Heart left ventricle (tissue), 13 donors: ENCODE measurements around the gene PSAPL1.

Experiments used
- CTCF ChIP-seq, 12 donors: fragments of 200-600 bp; sonication (generic) in 4 of 12; IDR thresholded peaks; one replicate each; pipeline versions ENCODE4 v1.5.0 to v1.8.0; 2018 to 2022; ENCODE audit warnings: antibody characterized with exemption in 12 of 12, mild to moderate bottlenecking in 5 of 12
- POLR2A ChIP-seq, 2 donors: fragments of 450-650 bp; IDR thresholded peaks; one replicate each; pipeline ENCODE4 v1.6.1; 2017; ENCODE audit warnings: antibody characterized with exemption in 2 of 2, mild to moderate bottlenecking in 2 of 2, moderate library complexity in 2 of 2
- donor health status: ischemic (EF 13 %, LVEDD 7.1; RV severe dilation, severe dysfunction).
- donor health status: DM: no; HTN: yes; CAD: no.
- donor health status: DM: no; HTN: no; CAD: no.
- donor health status: ischemic (EF 25% LVEDD 6.9; RV normal size, moderate dysfunction).
- donor health status: ischemic (EF 25% LVEDD 5.7; RV mildly dilated, moderate dysfunction).
- donor health status: ischemic (EF 35%, LVEDD 5.7; RV mildly dilated, moderate dysfunction).
- donor health status: nonischemic (EF 11% LVEDD 7.7; RV severe dilation, severe dysfunction).
- donor health status: DM: yes; HTN: yes; CAD: no.
- donor health status: PGD.
- donor health status: ischemic (EF 29% LVEDD 5.4; RV normal size, mild dysfunction).
- donor health status: nonischemic (EF 23%, LVEDD 6.1; RV moderate dilation, normal function).

GRCh38 chr4:7470111-7470510, 35.4 kb upstream of the PSAPL1 start:
- TF ChIP-seq CTCF (IDR thresholded peaks at IDR 0.05) = no peak
- TF ChIP-seq POLR2A (IDR thresholded peaks at IDR 0.05) = no peak
